GM19395 (cell line): ENCODE results near the gene KCNAB2.

Experiments used
- ATAC-seq: cut with Tn5 transposase; IDR thresholded peaks from one replicate; pipeline ENCODE4 v1.9.1; 2021; ENCODE audit warnings: mild to moderate bottlenecking, moderate library complexity; ENCODE audit not compliant: unreplicated experiment

KCNAB2 gene

GRCh38 chr1:6077506-6077905 is 31.8 kb downstream of the KCNAB2 start:
- ATAC-seq, result no peak

- ATAC-seq, result no peak
Measured at GRCh38 chr1:6077919-6078318, 32.2 kb downstream of the KCNAB2 start.

- no peak for ATAC-seq
Measured at GRCh38 chr1:6080469-6080868, 34.8 kb downstream of the KCNAB2 start.

GRCh38 chr1:6081901-6082300 is 36.2 kb downstream of the KCNAB2 start:
- no peak for ATAC-seq

- no peak for ATAC-seq
Measured at GRCh38 chr1:6082430-6082971, 36.8 kb downstream of the KCNAB2 start.

- ATAC-seq, result no peak
Measured at GRCh38 chr1:6083385-6083784, 37.7 kb downstream of the KCNAB2 start.

- ATAC-seq, result no peak
Measured at GRCh38 chr1:6083801-6084446, 38.2 kb downstream of the KCNAB2 start.

- no peak for ATAC-seq
Measured at GRCh38 chr1:6084781-6085495, 39.2 kb downstream of the KCNAB2 start.

GRCh38 chr1:6085666-6086065 is 40.0 kb downstream of the KCNAB2 start:
- ATAC-seq, result no peak

- ATAC-seq, result no peak
Measured at GRCh38 chr1:6086358-6086757, 40.7 kb downstream of the KCNAB2 start.

- no peak for ATAC-seq
Measured at GRCh38 chr1:6086762-6087376, 41.2 kb downstream of the KCNAB2 start.

GRCh38 chr1:6087377-6087772 is 41.7 kb downstream of the KCNAB2 start:
- no peak for ATAC-seq

GRCh38 chr1:6087958-6088357 is 42.3 kb downstream of the KCNAB2 start:
- no peak for ATAC-seq

- ATAC-seq, result no peak
Measured at GRCh38 chr1:6088956-6089355, 43.3 kb downstream of the KCNAB2 start.

- ATAC-seq, result no peak
Measured at GRCh38 chr1:6090288-6090687, 44.6 kb downstream of the KCNAB2 start.

GRCh38 chr1:6090996-6091822 is 45.5 kb downstream of the KCNAB2 start:
- ATAC-seq, result no peak

GRCh38 chr1:6091823-6092109 is 46.1 kb downstream of the KCNAB2 start:
- no peak for ATAC-seq

GRCh38 chr1:6092211-6092610 is 46.5 kb downstream of the KCNAB2 start:
- no peak for ATAC-seq

- no peak for ATAC-seq
Measured at GRCh38 chr1:6093071-6093470, 47.4 kb downstream of the KCNAB2 start.

GRCh38 chr1:6093611-6094010 is 47.9 kb downstream of the KCNAB2 start:
- ATAC-seq, result no peak

- ATAC-seq, result no peak
Measured at GRCh38 chr1:6094246-6094645, 48.6 kb downstream of the KCNAB2 start.
